H1 (cell line): ENCODE results near the gene TTLL9. TPM values are rescaled to one million over a fixed set of nuclear protein-coding genes. Genes with fewer than 3 reads are reported as not detected.

ENCODE experiments used
- CTCF ChIA-PET: fragments of 300-600 bp; sonication (Branson Sonifier 250); formaldehyde crosslinking; loops from one replicate; lab custom pipeline; 2021; ENCODE audit not compliant: partially characterized antibody; lab: Charles Lee
- POLR2A ChIA-PET: fragments of 300-600 bp; sonication (Branson Sonifier 250); formaldehyde crosslinking; loops from one replicate; lab custom pipeline; 2021; ENCODE audit warnings: inconsistent platforms; ENCODE audit not compliant: partially characterized antibody; lab: Charles Lee
- DNase-seq, 2 experiments: peaks; one replicate each; pipeline versions ENCODE4 v3.0.0 to v3.0.0-alpha.2; 2010 to 2022; ENCODE audit warnings: low spot score in 2 of 2, low read depth in 1 of 2, mixed read lengths in 1 of 2
- FAIRE-seq: peaks from 2 replicates; lab custom pipeline; 2011; peaks lifted over from hg19 to GRCh38; lab: Jason Lieb, UNC
- H2AFZ ChIP-seq: 2 replicates; pipeline ENCODE4 v1.8.1; 2012; ENCODE audit warnings: low read length, inconsistent platforms
- H2AK5ac ChIP-seq: 2 replicates; pipeline ENCODE4 v1.6.1; 2013; ENCODE audit warnings: low read depth, low read length
- H2BK120ac ChIP-seq: replicated peaks from 2 replicates; pipeline ENCODE3; 2013; ENCODE audit warnings: low read depth, low read length, inconsistent platforms
- H2BK12ac ChIP-seq: 2 replicates; pipeline ENCODE4 v1.6.1; 2013; ENCODE audit warnings: low read depth, low read length
- H2BK15ac ChIP-seq: 2 replicates; pipeline ENCODE4 v1.6.1; 2013; ENCODE audit warnings: low read length
- H2BK20ac ChIP-seq: 2 replicates; pipeline ENCODE4 v1.6.1; 2013; ENCODE audit warnings: low read length
- H2BK5ac ChIP-seq: 2 replicates; pipeline ENCODE4 v1.6.1; 2013; ENCODE audit warnings: low read depth, low read length
- H3K14ac ChIP-seq: 2 replicates; pipeline ENCODE4 v1.6.1; 2013; ENCODE audit warnings: inconsistent platforms; ENCODE audit not compliant: insufficient read length
- H3K18ac ChIP-seq: 2 replicates; pipeline ENCODE4 v1.6.1; 2013; ENCODE audit warnings: low read length; ENCODE audit errors: extremely low read depth
- H3K23ac ChIP-seq: 2 replicates; pipeline ENCODE4 v1.6.1; 2013; ENCODE audit warnings: inconsistent platforms; ENCODE audit not compliant: insufficient read length
- H3K23me2 ChIP-seq: 2 replicates; pipeline ENCODE4 v1.6.1; 2013; ENCODE audit warnings: low read depth, low read length
- H3K27ac ChIP-seq: 2 replicates; pipeline ENCODE4 v1.6.1; 2011; ENCODE audit warnings: low read depth, low read length, inconsistent platforms
- H3K27me3 ChIP-seq, 4 experiments: replicated peaks in 1 of 4; 1 replicate in 1 of 4; 2 replicates in 3 of 4; pipeline versions ENCODE4 v1.6.1 to v1.8.1; 2011 to 2013; ENCODE audit warnings: low read length in 3 of 4, mild to moderate bottlenecking in 3 of 4, inconsistent platforms in 2 of 4, mixed read lengths in 2 of 4, moderate library complexity in 1 of 4; ENCODE audit not compliant: control insufficient read depth in 3 of 4, insufficient read depth in 3 of 4; ENCODE audit errors: extremely low read depth in 1 of 4
- H3K36me3 ChIP-seq, 4 experiments: 2 replicates each; pipeline versions ENCODE4 v1.6.1 to v1.8.1; 2011 to 2013; ENCODE audit warnings: mild to moderate bottlenecking in 4 of 4, low read length in 3 of 4, moderate library complexity in 2 of 4, control low read depth in 1 of 4, inconsistent platforms in 1 of 4; ENCODE audit not compliant: insufficient read depth in 4 of 4, control insufficient read depth in 2 of 4
- H3K4ac ChIP-seq: replicated peaks from 2 replicates; pipeline ENCODE3; 2013; ENCODE audit warnings: low read length, low read depth, mixed read lengths, inconsistent platforms; ENCODE audit not compliant: insufficient read length
- H3K4me1 ChIP-seq, 4 experiments: replicated peaks in 1 of 4; 1 replicate in 1 of 4; 2 replicates in 3 of 4; pipeline versions ENCODE4 v1.6.1 to v1.8.1; 2011 to 2013; ENCODE audit warnings: low read length in 3 of 4, inconsistent platforms in 2 of 4, mixed read lengths in 1 of 4; ENCODE audit not compliant: insufficient read depth in 4 of 4, control insufficient read depth in 3 of 4
- H3K4me2 ChIP-seq, 2 experiments: 2 replicates each; pipeline versions ENCODE4 v1.6.1 to v1.8.1; 2011 to 2013; ENCODE audit warnings: low read depth in 2 of 2, low read length in 2 of 2, control low read depth in 1 of 2, inconsistent platforms in 1 of 2, mild to moderate bottlenecking in 1 of 2; ENCODE audit not compliant: insufficient read depth in 1 of 2
- H3K4me3 ChIP-seq, 4 experiments: fragments of 200-600, 300-600 bp in 1 of 4; sonication (generic), shearing (Covaris generic), sonication (Bioruptor Twin) in 1 of 4; 2 replicates each; pipeline versions ENCODE4 v1.5.1 to v1.8.1; 2011 to 2016; ENCODE audit warnings: low read length in 4 of 4, low read depth in 3 of 4, control low read depth in 2 of 4, inconsistent platforms in 2 of 4, mild to moderate bottlenecking in 2 of 4, mixed read lengths in 1 of 4, moderate library complexity in 1 of 4; ENCODE audit not compliant: insufficient read depth in 2 of 4; ENCODE audit errors: extremely low read depth in 1 of 4
- H3K56ac ChIP-seq: replicated peaks from 2 replicates; pipeline ENCODE3; 2013; ENCODE audit warnings: low read depth, mild to moderate bottlenecking, mixed read lengths, low read length, inconsistent platforms; ENCODE audit not compliant: insufficient read length
- H3K79me1 ChIP-seq: 2 replicates; pipeline ENCODE4 v1.6.1; 2013; ENCODE audit warnings: low read depth, low read length, control low read depth
- H3K79me2 ChIP-seq, 2 experiments: 2 replicates each; pipeline versions ENCODE4 v1.6.1 to v1.8.1; 2012 to 2013; ENCODE audit warnings: low read length in 2 of 2, mild to moderate bottlenecking in 2 of 2, inconsistent platforms in 1 of 2; ENCODE audit not compliant: insufficient read depth in 2 of 2, control insufficient read depth in 1 of 2
- H3K9ac ChIP-seq, 4 experiments: replicated peaks in 1 of 4; 1 replicate in 1 of 4; 2 replicates in 3 of 4; pipeline versions ENCODE4 v1.6.1 to v1.8.1; 2011 to 2013; ENCODE audit warnings: low read depth in 3 of 4, low read length in 3 of 4, control low read depth in 2 of 4, mild to moderate bottlenecking in 2 of 4, moderate library complexity in 2 of 4, inconsistent platforms in 1 of 4; ENCODE audit errors: extremely low read depth in 1 of 4
- H3K9me3 ChIP-seq, 2 experiments: 2 replicates each; pipeline versions ENCODE4 v1.6.1 to v1.8.1; 2012 to 2013; ENCODE audit warnings: mild to moderate bottlenecking in 2 of 2, moderate library complexity in 2 of 2, control low read depth in 1 of 2, inconsistent platforms in 1 of 2, low read depth in 1 of 2, low read length in 1 of 2, mixed read lengths in 1 of 2; ENCODE audit not compliant: insufficient read depth in 2 of 2
- H4K20me1 ChIP-seq, 2 experiments: replicated peaks in 1 of 2; 2 replicates each; pipeline versions ENCODE3 to v1.8.1; 2011 to 2013; ENCODE audit warnings: inconsistent platforms in 2 of 2, low read length in 2 of 2, mild to moderate bottlenecking in 1 of 2; ENCODE audit not compliant: insufficient read depth in 2 of 2, control insufficient read depth in 1 of 2
- H4K5ac ChIP-seq: 2 replicates; pipeline ENCODE4 v1.6.1; 2013; ENCODE audit warnings: low read length, low read depth, mixed read lengths, inconsistent platforms; ENCODE audit not compliant: insufficient read length
- H4K8ac ChIP-seq: 2 replicates; pipeline ENCODE4 v1.8.0; 2013; ENCODE audit warnings: mild to moderate bottlenecking, moderate library complexity, low read length, inconsistent platforms; ENCODE audit not compliant: insufficient read depth; ENCODE audit errors: extremely low read depth
- H4K91ac ChIP-seq: replicated peaks from 2 replicates; pipeline ENCODE3; 2013; ENCODE audit warnings: low read length, mixed read lengths, inconsistent platforms; ENCODE audit not compliant: insufficient read length
- CBX5 ChIP-seq: fragments of 300-800, 300-1000 bp; sonication (generic); IDR thresholded peaks from 2 replicates; pipeline ENCODE4 v1.7.1; 2016; ENCODE audit warnings: antibody characterized with exemption, low read length, low read depth
- E2F6 ChIP-seq: IDR thresholded peaks from 2 replicates; pipeline ENCODE4 v1.6.1; 2012; ENCODE audit warnings: inconsistent platforms
- EGR1 ChIP-seq: IDR thresholded peaks from 2 replicates; pipeline ENCODE4 v1.6.1; 2011; ENCODE audit warnings: low read depth, low read length, borderline replicate concordance
- EP300 ChIP-seq, 2 experiments: IDR thresholded peaks; 1 replicate in 1 of 2; 2 replicates in 1 of 2; pipeline ENCODE4 v1.6.1; 2011 to 2012; ENCODE audit warnings: low read depth in 2 of 2, low read length in 2 of 2, mild to moderate bottlenecking in 2 of 2, borderline replicate concordance in 1 of 2, inconsistent platforms in 1 of 2, moderate library complexity in 1 of 2
- EZH2 ChIP-seq: fragments of 200-600 bp; sonication (generic); IDR thresholded peaks from 2 replicates; pipeline ENCODE4 v1.7.1; 2012; ENCODE audit warnings: low read depth, mild to moderate bottlenecking, moderate library complexity, low read length, inconsistent platforms; ENCODE audit not compliant: severe bottlenecking
- GABPA ChIP-seq: IDR thresholded peaks from 2 replicates; pipeline ENCODE4 v1.6.1; 2011; ENCODE audit warnings: mild to moderate bottlenecking, low read length, moderate library complexity, borderline replicate concordance; ENCODE audit not compliant: insufficient read depth
- HDAC2 ChIP-seq, 2 experiments: fragments of 300-600 bp in 1 of 2; sonication (generic) in 1 of 2; IDR thresholded peaks; 2 replicates each; pipeline ENCODE4 v1.6.1; 2011 to 2012; ENCODE audit warnings: low read depth in 2 of 2, low read length in 2 of 2, mild to moderate bottlenecking in 2 of 2, moderate library complexity in 2 of 2, borderline replicate concordance in 1 of 2, inconsistent platforms in 1 of 2
- RNF2 ChIP-seq: fragments of 200-900, 300-1000 bp; sonication (generic); IDR thresholded peaks from 2 replicates; pipeline ENCODE4 v1.7.1; 2016; ENCODE audit warnings: borderline replicate concordance, low read depth, mild to moderate bottlenecking, antibody characterized with exemption, low read length; ENCODE audit not compliant: poor library complexity, severe bottlenecking; ENCODE audit errors: missing control alignments
- SIN3A ChIP-seq, 2 experiments: IDR thresholded peaks in 1 of 2; conservative IDR thresholded peaks in 1 of 2; 2 replicates each; pipeline ENCODE4 v1.6.1; 2011 to 2012; ENCODE audit warnings: low read length in 2 of 2, improper control_type of control experiment in 1 of 2, low read depth in 1 of 2, mild to moderate bottlenecking in 1 of 2
- WGBS, 2 experiments: shearing (Covaris generic) in 1 of 2; methylation state at CpG; one replicate each; pipeline versions ENCODE4 v1.1.6 to v1.1.7; 2013 to 2015; ENCODE audit warnings: low lambda C conversion rate in 2 of 2, mixed read lengths in 2 of 2, inconsistent platforms in 1 of 2, low coverage in 1 of 2, missing lambda C conversion rate in 1 of 2; ENCODE audit not compliant: insufficient replicate concordance in 2 of 2, insufficient coverage in 1 of 2, insufficient read length in 1 of 2; ENCODE audit errors: extremely low coverage in 1 of 2, missing lambda C conversion rate in 1 of 2; 5-methylcytosine and 5-hydroxymethylcytosine counted together
- polyA plus RNA-seq, 7 experiments: library from polyadenylated mRNA; depleted of rRNA in 3 of 7; stranded (reverse) in 5 of 7; unstranded in 2 of 7; fragments of >200 nt in 5 of 7; fragments of 200-250 nt in 2 of 7; gene quantifications; 1 replicate in 5 of 7; 2 replicates in 1 of 7; 4 replicates in 1 of 7; pipeline versions ENCODE4 v1.2.1 to v1.2.3, GENCODE V29; 2011 to 2013; ENCODE audit warnings: missing spikeins in 2 of 7, mixed read lengths in 2 of 7
- total RNA-seq: library from RNA; stranded (reverse); fragmentation: NEBNext Ultra II Directional; extraction: Animal tissue kit (Norgen Biotek cat#: 25700); gene quantifications from 2 replicates; pipeline ENCODE4 v1.2.1, GENCODE V29; 2021

The TTLL9 gene
- total and polyA plus RNA-seq, 2 of the 8 experiments (the other 6 are each of a cell fraction or from before 2014, with no cell fraction given), result 0.06 TPM; not detected in 1

- H3K18ac ChIP-seq, result no peak overlapping the region
- no peak for FAIRE-seq
- TF ChIP-seq CBX5 (no peak), EZH2 (peak; percentile 57), E2F6 (peak; percentile 85), EP300 (IDR thresholded peaks at IDR 0.05; ENCODE audit: borderline replicate concordance in 1 of 2, low read depth in 2 of 2, low read length in 2 of 2) (no peak), EGR1 (no peak), SIN3A (conservative IDR thresholded peaks at IDR 0.05 in 1 of 2, IDR thresholded peaks at IDR 0.05 in 1 of 2; ENCODE audit: low read depth in 1 of 2, low read length in 2 of 2) (no peak), HDAC2 (IDR thresholded peaks at IDR 0.05; ENCODE audit: borderline replicate concordance in 1 of 2, low read depth in 2 of 2, low read length in 2 of 2) (0 out of 4 replicates have a peak, but pooled peaks of 1 of the 2 experiments have one; percentile 28), GABPA (no peak), RNF2 (peak; percentile 39)
These were observed 21.0 kb upstream of the TTLL9 start for GRCh38 chr20:31849306-31849930.

More at GRCh38 chr20:31849306-31849930, 21.0 kb upstream of the TTLL9 start:
- WGBS, 2 experiments, result 48% methylated on average over 45 of the region's 45 CpGs; no CpG with 5 or more reads in 1 of the 2 experiments
- no peak overlapping the region for H4K91ac ChIP-seq
- no peak overlapping the region for H2BK12ac ChIP-seq
- H3K79me2 ChIP-seq, result no peaks in the 10 kb centered on the region
- no peaks in the 10 kb centered on the region for H3K79me1 ChIP-seq
- H3K27ac ChIP-seq, result no peak overlapping the region
- H4K5ac ChIP-seq, result no peak overlapping the region
- H2BK5ac ChIP-seq, result no peak overlapping the region
- peaks cover 4% of the 10 kb centered on the region for H3K23me2 ChIP-seq
- no peak overlapping the region for H3K14ac ChIP-seq
- no peak overlapping the region for H2AK5ac ChIP-seq
- ChIA-PET POLR2A (interaction anchor here (1.2 kb wide), 1 partner anchor 126 kb away, joined by 3 read pairs; no protein-coding TSS in a partner anchor), CTCF (interaction anchor here (0.6 to 8.6 kb wide), 16 partner anchors 11 to 193 kb away, joined by 3 to 111 read pairs (median 6); partner anchors contain the start of gene PDRG1)
- no peaks in the 10 kb centered on the region for H4K20me1 ChIP-seq
- no peak overlapping the region; the same call in 1 of the 2 replicates for H2AFZ ChIP-seq
- no peaks in the 10 kb centered on the region for H3K36me3 ChIP-seq
- peaks cover 5 to 38% (median 25%) of the 10 kb centered on the region in 4 experiments for H3K27me3 ChIP-seq
- 0 out of 8 replicates have a peak overlapping the region, but pooled peaks of 1 of the 4 experiments have one; percentile 6 for H3K4me3 ChIP-seq
- no peak overlapping the region for H2BK20ac ChIP-seq
- peak overlapping the region; percentile 7; the same call in 1 of the 2 replicates for H4K8ac ChIP-seq
- no peak overlapping the region for H2BK15ac ChIP-seq
- H3K23ac ChIP-seq, result no peak overlapping the region
- H3K4me1 ChIP-seq, result peaks cover 0 to 14% (median 10%) of the 10 kb centered on the region in 4 experiments; a peak in 5 of 7 replicates
- no peak overlapping the region for H3K56ac ChIP-seq
- DNase-seq, result no peak
- H3K4me2 ChIP-seq, result peak overlapping the region; percentile 38 to 42; a peak in 3 of 4 replicates
- H3K4ac ChIP-seq, result peak overlapping the region; percentile 72
- no peaks in the 10 kb centered on the region for H3K9me3 ChIP-seq
- H3K9ac ChIP-seq, result no peak overlapping the region
- H2BK120ac ChIP-seq, result no peak overlapping the region
